ENCODE measurements around the gene RBM17. TPM values are rescaled to one million over a fixed set of nuclear protein-coding genes. Genes with fewer than 3 reads are reported as not detected.

Gene RBM17
- total RNA-seq, 2 donors from 2014 or later = 48.5 to 65.0 TPM

GRCh38 chr10:6145166-6145987, 56.5 kb downstream of the RBM17 start:
- H3K27me3 ChIP-seq (replicated peaks; ENCODE audit: insufficient read depth) = no peaks in the 10 kb centered on the region
- no peak for DNase-seq (ENCODE audit: low spot score)
- H3K9me3 ChIP-seq = no peaks in the 10 kb centered on the region
- no peak for ATAC-seq (ENCODE audit: insufficient number of reproducible peaks, low FRiP score, low read depth)
- peak overlapping the region; percentile 96 for H3K4me3 ChIP-seq
- peak overlapping the region; percentile 76 to 93 for H3K27ac ChIP-seq
- TF ChIP-seq, protein P1, sequence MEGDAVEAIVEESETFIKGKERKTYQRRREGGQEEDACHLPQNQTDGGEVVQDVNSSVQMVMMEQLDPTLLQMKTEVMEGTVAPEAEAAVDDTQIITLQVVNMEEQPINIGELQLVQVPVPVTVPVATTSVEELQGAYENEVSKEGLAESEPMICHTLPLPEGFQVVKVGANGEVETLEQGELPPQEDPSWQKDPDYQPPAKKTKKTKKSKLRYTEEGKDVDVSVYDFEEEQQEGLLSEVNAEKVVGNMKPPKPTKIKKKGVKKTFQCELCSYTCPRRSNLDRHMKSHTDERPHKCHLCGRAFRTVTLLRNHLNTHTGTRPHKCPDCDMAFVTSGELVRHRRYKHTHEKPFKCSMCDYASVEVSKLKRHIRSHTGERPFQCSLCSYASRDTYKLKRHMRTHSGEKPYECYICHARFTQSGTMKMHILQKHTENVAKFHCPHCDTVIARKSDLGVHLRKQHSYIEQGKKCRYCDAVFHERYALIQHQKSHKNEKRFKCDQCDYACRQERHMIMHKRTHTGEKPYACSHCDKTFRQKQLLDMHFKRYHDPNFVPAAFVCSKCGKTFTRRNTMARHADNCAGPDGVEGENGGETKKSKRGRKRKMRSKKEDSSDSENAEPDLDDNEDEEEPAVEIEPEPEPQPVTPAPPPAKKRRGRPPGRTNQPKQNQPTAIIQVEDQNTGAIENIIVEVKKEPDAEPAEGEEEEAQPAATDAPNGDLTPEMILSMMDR (IDR thresholded peaks at IDR 0.05) = no peak
- H3K4me1 ChIP-seq (ENCODE audit: control insufficient read depth in 1 of 2, low read depth in 2 of 2) = peaks cover 11 to 37% of the 10 kb centered on the region in 2 donors
- H3K36me3 ChIP-seq = no peaks in the 10 kb centered on the region

- TF ChIP-seq, protein P1 (IDR thresholded peaks at IDR 0.05) = no peak
- peaks cover 16 to 37% of the 10 kb centered on the region in 2 donors for H3K4me1 ChIP-seq (ENCODE audit: control insufficient read depth in 1 of 2, low read depth in 2 of 2)
- no peak for DNase-seq (ENCODE audit: low spot score)
- ATAC-seq (ENCODE audit: insufficient number of reproducible peaks, low FRiP score, low read depth) = no peak
- H3K27me3 ChIP-seq (replicated peaks; ENCODE audit: insufficient read depth) = no peaks in the 10 kb centered on the region
- H3K27ac ChIP-seq = peak overlapping the region; percentile 76 to 93
- no peaks in the 10 kb centered on the region for H3K36me3 ChIP-seq
- no peaks in the 10 kb centered on the region for H3K9me3 ChIP-seq
- peak overlapping the region; percentile 96 for H3K4me3 ChIP-seq
Observed at GRCh38 chr10:6146013-6146785, 57.4 kb downstream of the RBM17 start.

- no peaks in the 10 kb centered on the region for H3K27me3 ChIP-seq (replicated peaks; ENCODE audit: insufficient read depth)
- H3K4me3 ChIP-seq = no peak overlapping the region
- H3K27ac ChIP-seq = no peak overlapping the region
- DNase-seq (ENCODE audit: low spot score) (no peak), ATAC-seq (ENCODE audit: insufficient number of reproducible peaks, low FRiP score, low read depth) (no peak)
- H3K36me3 ChIP-seq = no peaks in the 10 kb centered on the region
- TF ChIP-seq, protein P1 (IDR thresholded peaks at IDR 0.05) = no peak
- no peaks in the 10 kb centered on the region for H3K9me3 ChIP-seq
- peaks cover 16 to 45% of the 10 kb centered on the region in 2 donors for H3K4me1 ChIP-seq (ENCODE audit: control insufficient read depth in 1 of 2, low read depth in 2 of 2)
Observed at GRCh38 chr10:6146921-6147320, 58.1 kb downstream of the RBM17 start.

DNA sequence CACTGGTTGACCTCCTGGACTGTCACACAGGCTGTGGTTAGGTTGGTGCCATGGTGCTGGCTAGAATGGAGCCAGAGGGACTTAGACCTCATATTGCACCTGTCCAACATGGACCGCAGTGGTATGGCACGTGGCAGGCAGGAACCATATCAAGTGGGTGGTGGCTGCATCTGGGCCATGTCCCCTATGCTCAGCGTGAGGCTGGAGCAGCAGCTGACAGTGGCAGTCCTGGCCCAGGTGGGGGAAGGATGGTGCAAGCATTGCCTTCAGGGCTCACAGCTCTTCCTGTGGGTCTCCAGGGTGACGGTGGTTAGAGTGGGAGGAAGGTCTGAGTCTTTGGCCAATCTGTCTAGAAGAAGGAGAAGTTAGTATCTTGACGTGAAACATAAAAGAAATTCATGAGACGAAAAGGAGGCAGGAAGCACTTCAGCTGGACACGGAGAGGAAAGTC, 59.4 kb downstream of the RBM17 start:
- ATAC-seq (ENCODE audit: insufficient number of reproducible peaks, low FRiP score, low read depth) (no peak), DNase-seq (ENCODE audit: low spot score) (no peak)
- Histone ChIP-seq H3K4me3 (no peak overlapping the region), H3K36me3 (no peaks in the 10 kb centered on the region), H3K9me3 (no peaks in the 10 kb centered on the region), H3K4me1 (ENCODE audit: control insufficient read depth in 1 of 2, low read depth in 2 of 2) (peaks cover 20 to 44% of the 10 kb centered on the region in 2 donors), H3K27me3 (replicated peaks; ENCODE audit: insufficient read depth) (no peaks in the 10 kb centered on the region), H3K27ac (no peak overlapping the region)
- TF ChIP-seq, protein P1 (IDR thresholded peaks at IDR 0.05) = no peak

- Histone ChIP-seq H3K4me1 (ENCODE audit: control insufficient read depth in 1 of 2, low read depth in 2 of 2) (peaks cover 20 to 42% of the 10 kb centered on the region in 2 donors), H3K27me3 (replicated peaks; ENCODE audit: insufficient read depth) (no peaks in the 10 kb centered on the region), H3K9me3 (no peaks in the 10 kb centered on the region), H3K4me3 (no peak overlapping the region), H3K36me3 (no peaks in the 10 kb centered on the region), H3K27ac (no peak overlapping the region)
- ATAC-seq (ENCODE audit: insufficient number of reproducible peaks, low FRiP score, low read depth) (no peak), DNase-seq (ENCODE audit: low spot score) (no peak)
- TF ChIP-seq, protein P1 (IDR thresholded peaks at IDR 0.05) = no peak
Observed at GRCh38 chr10:6148908-6149307, 60.1 kb downstream of the RBM17 start.

All from thoracic aorta (tissue), 2 donors.